IMR-90 (cell line): Measurements from ENCODE around the gene CIB2. TPM values are rescaled to one million over a fixed set of nuclear protein-coding genes. Genes with fewer than 3 reads are reported as not detected.
"Not testable (repeated sequence)": the region's sequence is repeated elsewhere in the genome, so short reads cannot be mapped to it uniquely, and the experiment has no call there.

ENCODE experiments used
- ATAC-seq: fragments of 200-7000 bp; cut with Tn5 transposase; 2 replicates; pipeline ENCODE4 v1.9.1; 2020; ENCODE audit warnings: low read depth, mild to moderate bottlenecking, moderate library complexity
- BruUV-seq: library from RNA; stranded (reverse); fragments of 400-500 nt; replicated peaks from 2 replicates; lab custom pipeline; 2021; lab: Mats Ljungman, UMichigan
- CTCF ChIA-PET: fragments of 300-600 bp; formaldehyde crosslinking; extraction: SDS; loops from one replicate; lab custom pipeline; 2021; ENCODE audit warnings: antibody characterized with exemption; lab: Yijun Ruan, JAX
- POLR2A ChIA-PET: fragments of 300-600 bp; sonication (Branson Sonifier 250); formaldehyde crosslinking; loops from one replicate; lab custom pipeline; 2022; ENCODE audit warnings: antibody characterized with exemption; ENCODE audit not compliant: unreplicated experiment; lab: Charles Lee
- DNase-seq: peaks from one replicate; pipeline ENCODE4 v3.0.0; 2013
- H2AFZ ChIP-seq: replicated peaks from 2 replicates; pipeline ENCODE3; 2013; ENCODE audit warnings: low read length, mild to moderate bottlenecking; ENCODE audit not compliant: poor library complexity
- H2AK5ac ChIP-seq: 2 replicates; pipeline ENCODE4 v1.6.1; 2013; ENCODE audit warnings: low read depth, low read length, inconsistent platforms
- H2AK9ac ChIP-seq: replicated peaks from 2 replicates; pipeline ENCODE3; 2013; ENCODE audit warnings: mild to moderate bottlenecking, low read depth, low read length, moderate library complexity; ENCODE audit not compliant: poor library complexity
- H2BK120ac ChIP-seq: 2 replicates; pipeline ENCODE4 v1.6.1; 2013; ENCODE audit warnings: low read depth, low read length, inconsistent platforms
- H2BK15ac ChIP-seq: 3 replicates; pipeline ENCODE4 v1.6.1; 2013; ENCODE audit warnings: low read depth, low read length, inconsistent platforms
- H2BK20ac ChIP-seq: 2 replicates; pipeline ENCODE4 v1.6.1; 2013; ENCODE audit warnings: low read depth, mild to moderate bottlenecking, inconsistent platforms, low read length, moderate library complexity
- H2BK5ac ChIP-seq: 2 replicates; pipeline ENCODE4 v1.6.1; 2013; ENCODE audit warnings: mild to moderate bottlenecking, low read depth, low read length, inconsistent platforms; ENCODE audit not compliant: poor library complexity, severe bottlenecking
- H3K14ac ChIP-seq: replicated peaks from 2 replicates; pipeline ENCODE4 v1.6.1; 2013; ENCODE audit warnings: low read depth, low read length, inconsistent platforms
- H3K18ac ChIP-seq: 2 replicates; pipeline ENCODE4 v1.6.1; 2013; ENCODE audit warnings: low read depth, low read length, control low read depth
- H3K23ac ChIP-seq: 2 replicates; pipeline ENCODE4 v1.6.1; 2013; ENCODE audit warnings: low read depth, low read length, inconsistent platforms
- H3K27ac ChIP-seq: 2 replicates; pipeline ENCODE4 v1.5.1; 2013; ENCODE audit warnings: mild to moderate bottlenecking, control low read depth, low read length; ENCODE audit not compliant: insufficient read depth
- H3K27me3 ChIP-seq: 2 replicates; pipeline ENCODE4 v1.6.1; 2013; ENCODE audit warnings: low read length; ENCODE audit not compliant: control insufficient read depth, insufficient read depth
- H3K36me3 ChIP-seq: 2 replicates; pipeline ENCODE4 v1.6.1; 2013; ENCODE audit warnings: low read length, mixed read lengths; ENCODE audit not compliant: control insufficient read depth, insufficient read depth
- H3K4ac ChIP-seq: 2 replicates; pipeline ENCODE4 v1.6.1; 2013; ENCODE audit warnings: low read depth, low read length, inconsistent platforms
- H3K4me1 ChIP-seq: 2 replicates; pipeline ENCODE4 v1.6.1; 2013; ENCODE audit warnings: low read length, mixed read lengths; ENCODE audit not compliant: control insufficient read depth, insufficient read depth
- H3K4me2 ChIP-seq: 2 replicates; pipeline ENCODE4 v1.6.1; 2013; ENCODE audit warnings: low read depth, mild to moderate bottlenecking, control low read depth, low read length, moderate library complexity
- H3K4me3 ChIP-seq: 2 replicates; pipeline ENCODE4 v1.5.1; 2013; ENCODE audit warnings: low read depth, mild to moderate bottlenecking, control low read depth, low read length, moderate library complexity; ENCODE audit not compliant: insufficient read depth
- H3K56ac ChIP-seq: 2 replicates; pipeline ENCODE4 v1.6.1; 2013; ENCODE audit warnings: low read length, inconsistent platforms; ENCODE audit not compliant: insufficient read depth; ENCODE audit errors: extremely low read depth
- H3K79me1 ChIP-seq, 2 experiments: 2 replicates each; pipeline ENCODE4 v1.6.1; 2013; ENCODE audit warnings: low read length in 2 of 2, inconsistent platforms in 1 of 2, low read depth in 1 of 2
- H3K9ac ChIP-seq: 2 replicates; pipeline ENCODE4 v1.6.1; 2013; ENCODE audit warnings: low read depth, low read length, control low read depth
- H3K9me1 ChIP-seq: 2 replicates; pipeline ENCODE4 v1.6.1; 2013; ENCODE audit warnings: low read length, inconsistent platforms; ENCODE audit not compliant: insufficient read depth
- H3K9me3 ChIP-seq: 2 replicates; pipeline ENCODE4 v1.6.1; 2013; ENCODE audit warnings: low read length; ENCODE audit not compliant: control insufficient read depth, insufficient read depth
- H4K20me1 ChIP-seq: 2 replicates; pipeline ENCODE4 v1.6.1; 2013; ENCODE audit warnings: low read length, inconsistent platforms; ENCODE audit not compliant: insufficient read depth
- H4K5ac ChIP-seq: 2 replicates; pipeline ENCODE4 v1.6.1; 2013; ENCODE audit warnings: mild to moderate bottlenecking, low read depth, low read length, control low read depth
- H4K8ac ChIP-seq, 2 experiments: 2 replicates each; pipeline ENCODE4 v1.6.1; 2013; ENCODE audit warnings: low read depth in 2 of 2, low read length in 2 of 2, control low read depth in 1 of 2, inconsistent platforms in 1 of 2
- H4K91ac ChIP-seq: 2 replicates; pipeline ENCODE4 v1.6.1; 2013; ENCODE audit warnings: low read depth, low read length, inconsistent platforms; ENCODE audit not compliant: insufficient read depth
- WGBS, 2 experiments: methylation state at CpG; one replicate each; pipeline versions ENCODE4 v1.1.5 to v1.1.7; 2013; ENCODE audit warnings: missing lambda C conversion rate in 2 of 2; ENCODE audit not compliant: insufficient read length in 1 of 2; ENCODE audit errors: extremely low coverage in 2 of 2; 5-methylcytosine and 5-hydroxymethylcytosine counted together
- dilution Hi-C: fragments of 300-500 bp; cut with HindIII; formaldehyde crosslinking; loops from one replicate; pipeline ENCODE4 v1.14.3; 2018; ENCODE audit warnings: low sequenced_read_pairs; ENCODE audit not compliant: unreplicated experiment
- in situ Hi-C: fragments of 300-500 bp; cut with MboI; formaldehyde crosslinking; loops from 3 replicates; pipeline ENCODE4 v1.14.3; 2019; ENCODE audit warnings: low sequenced_read_pairs, inconsistent platforms, mixed read lengths
- intact Hi-C: fragments of 100-400 bp; cut with micrococcal nuclease; formaldehyde crosslinking; loops from 2 replicates; pipeline ENCODE4 v1.10.0; 2022
- polyA plus RNA-seq, 3 experiments: library from polyadenylated mRNA; depleted of rRNA; stranded (reverse); fragments of >200 nt; gene quantifications; 2 replicates each; pipeline ENCODE4 v1.2.3, GENCODE V29; 2012; ENCODE audit warnings: low replicate concordance in 1 of 3
- total RNA-seq: library from RNA; depleted of rRNA; stranded (reverse); fragments of >200 nt; gene quantifications from 2 replicates; pipeline ENCODE4 v1.2.3, GENCODE V29; 2012

CIB2 gene
- total and polyA plus RNA-seq, 2 of the 4 experiments (the other 2 are of a cell fraction), result 2.2 to 2.4 TPM

- H2BK20ac ChIP-seq, H3K18ac ChIP-seq, H3K27ac ChIP-seq, H2AK9ac ChIP-seq, BruUV-seq, H3K14ac ChIP-seq, H2AK5ac ChIP-seq, H3K4me3 ChIP-seq, H3K9me3 ChIP-seq, H3K56ac ChIP-seq, H4K5ac ChIP-seq, H3K4ac ChIP-seq, H2BK120ac ChIP-seq, in situ Hi-C loops, H4K8ac ChIP-seq, dilution Hi-C loops, POLR2A ChIA-PET, intact Hi-C loops, H3K27me3 ChIP-seq, ATAC-seq, H2BK15ac ChIP-seq, H3K4me1 ChIP-seq, H3K4me2 ChIP-seq, H4K91ac ChIP-seq, H2BK5ac ChIP-seq, H3K36me3 ChIP-seq, H3K9ac ChIP-seq, DNase-seq, H4K20me1 ChIP-seq, H2AFZ ChIP-seq: not testable (repeated sequence)
- H3K79me1 ChIP-seq, result peaks cover 15 to 47% of the 10 kb centered on the region in 2 experiments
- 0 out of 2 replicates have a peak overlapping the region, but pooled peaks have one; percentile 45 for H3K23ac ChIP-seq
- CTCF ChIA-PET, result interaction anchor here (1.0 kb wide), 1 partner anchor 21 kb away, joined by 5 read pairs; no protein-coding TSS in a partner anchor
- no CpG with 5 or more reads among the region's 8 CpGs for WGBS, 2 experiments
- H3K9me1 ChIP-seq, result peaks cover 11% of the 10 kb centered on the region
Measured at GRCh38 chr15:78151075-78151474, 19.8 kb upstream of the CIB2 start.
